Uterus (tissue), 4 donors: ENCODE measurements around the gene ARHGAP44. TPM values are rescaled to one million over a fixed set of nuclear protein-coding genes. Genes with fewer than 3 reads are reported as not detected.

Source experiments
- DNase-seq, 2 donors: peaks; one replicate each; pipeline ENCODE4 v3.0.0-alpha.2; 2019 to 2020
- H3K27ac ChIP-seq, 2 donors: fragments of 200-600 bp; sonication (generic); 1 replicate in 1 of 2; 2 replicates in 1 of 2; pipeline ENCODE4 v1.5.1; 2016 to 2018
- H3K27me3 ChIP-seq, 2 donors: fragments of 200-600 bp; sonication (generic); one replicate each; pipeline ENCODE4 v1.5.1; 2018 to 2019; ENCODE audit warnings: control low read depth in 1 of 2
- H3K36me3 ChIP-seq, 2 donors: fragments of 200-600 bp; sonication (generic); one replicate each; pipeline ENCODE4 v1.5.1; 2019; ENCODE audit warnings: control low read depth in 1 of 2
- H3K4me1 ChIP-seq, 2 donors: fragments of 200-600 bp; sonication (generic); one replicate each; pipeline ENCODE4 v1.5.1; 2018 to 2019; ENCODE audit warnings: control low read depth in 1 of 2
- H3K4me3 ChIP-seq, 2 donors: fragments of 200-600 bp; sonication (generic); 1 replicate in 1 of 2; 2 replicates in 1 of 2; pipeline ENCODE4 v1.5.1; 2018 to 2019; ENCODE audit warnings: mild to moderate bottlenecking in 1 of 2
- H3K9me3 ChIP-seq, 2 donors: fragments of 200-600 bp; sonication (generic); one replicate each; pipeline ENCODE4 v1.5.1; 2019; ENCODE audit warnings: control low read depth in 1 of 2
- POLR2A ChIP-seq, 2 donors: fragments of 450-650 bp; IDR thresholded peaks; one replicate each; pipeline ENCODE4 v1.6.1; 2016; ENCODE audit warnings: antibody characterized with exemption in 2 of 2, mild to moderate bottlenecking in 1 of 2, moderate library complexity in 1 of 2
- intact Hi-C: fragments of 100-400 bp; cut with DNase I; formaldehyde crosslinking; loops from one replicate; pipeline ENCODE4 v1.15.1; 2023; ENCODE audit warnings: low total_unique reads
- total RNA-seq, 4 donors: library from RNA; depleted of rRNA in 3 of 4; stranded (reverse); fragments of >200 nt in 3 of 4; gene quantifications; one replicate each; pipeline versions ENCODE4 v1.1.0 to v1.2.4, GENCODE V29; 2014 to 2023
- TF ChIP-seq, protein P1 (sequence below), 4 experiments: fragments of 200-600 bp in 2 of 4; fragments of 450-650 bp in 2 of 4; sonication (generic) in 2 of 4; IDR thresholded peaks; one replicate each; pipeline ENCODE4 v1.5.1; 2016 to 2019; ENCODE audit warnings: antibody characterized with exemption in 4 of 4, mild to moderate bottlenecking in 2 of 4, moderate library complexity in 1 of 4
- donor health status: DM: yes; HTN: yes; CAD: no.

The ARHGAP44 gene
- total RNA-seq, 4 donors from 2014 or later = 2.6 to 19.1 (median 13.2) TPM

DNA sequence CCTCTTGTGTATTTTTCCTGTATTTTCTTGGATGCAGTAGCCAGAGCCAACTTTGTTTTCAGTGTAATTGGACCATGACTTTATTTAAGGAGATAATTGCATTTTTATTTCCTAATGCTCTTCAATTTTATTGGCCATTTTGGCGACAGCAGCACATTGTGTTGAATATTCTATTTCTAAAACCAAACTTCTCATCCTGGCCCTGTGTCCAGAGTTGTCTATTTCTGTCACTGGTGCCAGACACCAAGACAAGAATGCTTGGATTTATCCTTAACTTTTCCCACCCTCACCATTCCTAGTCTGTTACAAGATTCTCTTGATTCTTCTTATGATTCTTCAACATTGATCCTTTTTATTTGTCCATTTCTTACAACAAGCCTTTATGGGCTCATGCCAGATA is 37.1 kb downstream of the ARHGAP44 start:
- no peak overlapping the region for H3K4me3 ChIP-seq
- no peaks in the 10 kb centered on the region for H3K4me1 ChIP-seq
- H3K9me3 ChIP-seq = no peaks in the 10 kb centered on the region
- TF ChIP-seq, protein P1, sequence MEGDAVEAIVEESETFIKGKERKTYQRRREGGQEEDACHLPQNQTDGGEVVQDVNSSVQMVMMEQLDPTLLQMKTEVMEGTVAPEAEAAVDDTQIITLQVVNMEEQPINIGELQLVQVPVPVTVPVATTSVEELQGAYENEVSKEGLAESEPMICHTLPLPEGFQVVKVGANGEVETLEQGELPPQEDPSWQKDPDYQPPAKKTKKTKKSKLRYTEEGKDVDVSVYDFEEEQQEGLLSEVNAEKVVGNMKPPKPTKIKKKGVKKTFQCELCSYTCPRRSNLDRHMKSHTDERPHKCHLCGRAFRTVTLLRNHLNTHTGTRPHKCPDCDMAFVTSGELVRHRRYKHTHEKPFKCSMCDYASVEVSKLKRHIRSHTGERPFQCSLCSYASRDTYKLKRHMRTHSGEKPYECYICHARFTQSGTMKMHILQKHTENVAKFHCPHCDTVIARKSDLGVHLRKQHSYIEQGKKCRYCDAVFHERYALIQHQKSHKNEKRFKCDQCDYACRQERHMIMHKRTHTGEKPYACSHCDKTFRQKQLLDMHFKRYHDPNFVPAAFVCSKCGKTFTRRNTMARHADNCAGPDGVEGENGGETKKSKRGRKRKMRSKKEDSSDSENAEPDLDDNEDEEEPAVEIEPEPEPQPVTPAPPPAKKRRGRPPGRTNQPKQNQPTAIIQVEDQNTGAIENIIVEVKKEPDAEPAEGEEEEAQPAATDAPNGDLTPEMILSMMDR (IDR thresholded peaks at IDR 0.05) = no peak
- TF ChIP-seq POLR2A (IDR thresholded peaks at IDR 0.05) = no peak
- H3K27ac ChIP-seq = no peak overlapping the region
- H3K27me3 ChIP-seq = no peaks in the 10 kb centered on the region
- H3K36me3 ChIP-seq = no peaks in the 10 kb centered on the region
- intact Hi-C loops = no loop called here
- DNase-seq = no peak

DNA sequence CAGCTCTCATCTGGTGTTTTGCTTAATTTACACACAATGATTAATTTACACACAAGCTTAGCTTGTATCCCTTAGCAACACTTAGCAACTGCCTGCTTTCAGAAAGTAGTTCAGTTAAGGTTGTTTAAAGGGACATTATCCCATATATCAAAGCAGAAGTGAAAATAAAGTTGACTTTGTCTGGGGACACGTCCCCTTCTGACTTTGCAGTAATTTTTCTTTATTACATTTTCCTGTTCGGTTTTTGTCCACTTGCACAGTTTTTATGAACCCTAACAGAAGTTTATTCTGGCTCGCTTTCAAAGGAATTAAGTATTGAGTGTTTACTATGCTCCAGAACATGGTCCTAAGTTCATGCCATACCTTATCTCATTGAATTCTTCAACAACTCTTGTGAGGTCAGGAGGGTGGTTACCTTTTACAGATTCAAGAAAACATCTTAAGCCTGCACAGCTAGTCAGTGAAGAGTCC is 41.5 kb downstream of the ARHGAP44 start:
- TF ChIP-seq, protein P1 (IDR thresholded peaks at IDR 0.05) = no peak
- no peak for TF ChIP-seq POLR2A (IDR thresholded peaks at IDR 0.05)
- intact Hi-C loops = no loop called here
- no peaks in the 10 kb centered on the region for H3K36me3 ChIP-seq
- peaks cover 0 to 3% of the 10 kb centered on the region in 2 donors for H3K9me3 ChIP-seq
- H3K4me1 ChIP-seq = no peaks in the 10 kb centered on the region
- no peak overlapping the region for H3K27ac ChIP-seq
- H3K4me3 ChIP-seq = no peak overlapping the region
- H3K27me3 ChIP-seq = no peaks in the 10 kb centered on the region
- DNase-seq = no peak

DNA sequence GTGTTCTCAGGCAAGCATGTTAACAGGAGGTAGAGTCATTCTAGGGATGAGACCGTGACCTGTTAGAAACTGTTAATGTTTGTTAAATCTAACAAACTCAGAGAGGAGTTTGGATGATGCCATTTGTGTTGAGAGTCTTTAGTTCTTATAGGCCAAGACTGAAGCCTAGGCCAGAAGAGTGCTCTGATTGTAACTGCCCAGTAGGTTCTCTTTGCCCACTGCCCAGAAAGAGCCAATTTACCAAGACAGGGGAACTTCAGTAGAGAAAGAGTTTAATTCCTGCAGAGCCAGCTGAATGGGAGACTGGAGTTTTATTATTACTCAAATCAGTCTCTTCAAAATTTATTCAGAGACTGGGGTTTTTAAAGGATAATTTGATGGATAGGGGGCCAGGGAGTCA is 42.5 kb downstream of the ARHGAP44 start:
- H3K4me3 ChIP-seq = no peak overlapping the region
- H3K9me3 ChIP-seq = peaks cover 0 to 3% of the 10 kb centered on the region in 2 donors
- no peaks in the 10 kb centered on the region for H3K36me3 ChIP-seq
- intact Hi-C loops = no loop called here
- H3K27ac ChIP-seq = no peak overlapping the region
- TF ChIP-seq, protein P1 (IDR thresholded peaks at IDR 0.05) = no peak
- no peak for TF ChIP-seq POLR2A (IDR thresholded peaks at IDR 0.05)
- DNase-seq = no peak
- H3K27me3 ChIP-seq = no peaks in the 10 kb centered on the region
- H3K4me1 ChIP-seq = no peaks in the 10 kb centered on the region

DNA sequence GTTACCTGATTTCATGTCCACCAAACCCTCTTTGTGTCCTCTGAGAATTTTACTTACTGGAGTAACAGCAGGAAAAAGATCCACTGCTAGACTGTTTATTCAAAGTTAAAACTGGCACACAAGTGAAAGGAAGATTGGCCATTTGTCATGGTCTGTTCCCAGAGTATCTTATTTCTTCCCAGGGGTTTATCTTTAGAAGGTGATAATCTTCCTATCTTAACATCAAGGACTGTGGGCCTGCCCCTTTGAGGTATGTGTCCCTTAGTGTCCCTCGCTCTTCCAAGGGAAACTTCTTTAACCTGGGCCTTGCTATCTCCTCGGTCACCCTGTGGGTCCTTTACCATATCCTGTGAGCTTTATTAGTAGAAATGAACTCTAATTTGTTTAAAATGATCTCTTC is 49.7 kb downstream of the ARHGAP44 start:
- Histone ChIP-seq H3K36me3 (no peaks in the 10 kb centered on the region), H3K4me3 (no peak overlapping the region), H3K27me3 (no peaks in the 10 kb centered on the region), H3K9me3 (no peaks in the 10 kb centered on the region), H3K4me1 (no peaks in the 10 kb centered on the region), H3K27ac (no peak overlapping the region)
- TF ChIP-seq POLR2A (IDR thresholded peaks at IDR 0.05) = no peak
- TF ChIP-seq, protein P1 (IDR thresholded peaks at IDR 0.05) = no peak
- intact Hi-C loops = no loop called here
- no peak for DNase-seq

DNA sequence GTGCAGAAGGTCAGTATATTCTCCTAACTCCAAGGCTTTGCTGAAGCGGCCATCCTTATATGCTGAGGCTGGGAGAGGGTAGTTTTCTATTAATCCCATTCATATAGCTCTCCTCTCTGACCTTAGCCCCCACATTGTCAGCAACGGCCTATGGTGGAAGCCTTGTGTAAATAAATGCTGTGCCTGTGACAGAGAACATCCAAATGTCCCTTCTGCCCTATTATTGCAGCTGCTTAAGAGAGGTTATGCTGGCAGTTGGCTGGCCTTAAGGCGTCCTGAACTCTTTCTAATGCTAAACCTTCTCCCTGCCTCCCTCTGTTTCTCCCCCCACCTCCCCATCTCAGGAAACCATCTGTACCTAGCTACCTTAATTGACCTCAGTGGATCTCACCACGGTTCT is 53.6 kb downstream of the ARHGAP44 start:
- Histone ChIP-seq H3K4me1 (no peaks in the 10 kb centered on the region), H3K27ac (no peak overlapping the region), H3K36me3 (no peaks in the 10 kb centered on the region), H3K9me3 (no peaks in the 10 kb centered on the region), H3K4me3 (no peak overlapping the region), H3K27me3 (no peaks in the 10 kb centered on the region)
- no peak for TF ChIP-seq POLR2A (IDR thresholded peaks at IDR 0.05)
- TF ChIP-seq, protein P1 (IDR thresholded peaks at IDR 0.05) = no peak
- DNase-seq = no peak
- intact Hi-C loops = no loop called here
